Measurements from ENCODE around the gene LMF1. TPM values are rescaled to one million over a fixed set of nuclear protein-coding genes. Genes with fewer than 3 reads are reported as not detected.
A peak's percentile ranks its signal among the peaks of the same experiment; 100 is the strongest.

LMF1 gene
- total RNA-seq, 1 donor from 2014 or later: 26.2 TPM

- no peaks in the 10 kb centered on the region for H3K36me3 Mint-ChIP-seq (ENCODE audit: insufficient read depth)
- no peaks in the 10 kb centered on the region for H3K4me1 Mint-ChIP-seq (ENCODE audit: low read depth)
- DNase-seq (ENCODE audit: low spot score, unreplicated experiment): no peak
- no peak overlapping the region for H3K4me3 Mint-ChIP-seq (ENCODE audit: low read depth)
- peaks cover 5% of the 10 kb centered on the region for H3K9me3 Mint-ChIP-seq (ENCODE audit: low read depth)
- no peak overlapping the region for H3K27ac Mint-ChIP-seq
- H3K27me3 Mint-ChIP-seq: peaks cover 3% of the 10 kb centered on the region
- TF ChIP-seq CTCF (IDR thresholded peaks at IDR 0.05; ENCODE audit: unreplicated experiment): no peak
Observed at GRCh38 chr16:832652-833336, 138.0 kb downstream of the LMF1 start.

- no peak for TF ChIP-seq CTCF (IDR thresholded peaks at IDR 0.05; ENCODE audit: unreplicated experiment)
- no peak overlapping the region for H3K27ac Mint-ChIP-seq
- peaks cover 5% of the 10 kb centered on the region for H3K9me3 Mint-ChIP-seq (ENCODE audit: low read depth)
- no peak for DNase-seq (ENCODE audit: low spot score, unreplicated experiment)
- H3K4me3 Mint-ChIP-seq (ENCODE audit: low read depth): no peak overlapping the region
- peaks cover 3% of the 10 kb centered on the region for H3K27me3 Mint-ChIP-seq
- H3K4me1 Mint-ChIP-seq (ENCODE audit: low read depth): no peaks in the 10 kb centered on the region
- no peaks in the 10 kb centered on the region for H3K36me3 Mint-ChIP-seq (ENCODE audit: insufficient read depth)
Observed at GRCh38 chr16:831571-832413, 139.0 kb downstream of the LMF1 start.

- H3K4me1 Mint-ChIP-seq (ENCODE audit: low read depth): no peaks in the 10 kb centered on the region
- peaks cover 4% of the 10 kb centered on the region for H3K27me3 Mint-ChIP-seq
- no peak for DNase-seq (ENCODE audit: low spot score, unreplicated experiment)
- no peak overlapping the region for H3K27ac Mint-ChIP-seq
- no peak for TF ChIP-seq CTCF (IDR thresholded peaks at IDR 0.05; ENCODE audit: unreplicated experiment)
- H3K9me3 Mint-ChIP-seq (ENCODE audit: low read depth): no peaks in the 10 kb centered on the region
- H3K4me3 Mint-ChIP-seq (ENCODE audit: low read depth): no peak overlapping the region
- no peaks in the 10 kb centered on the region for H3K36me3 Mint-ChIP-seq (ENCODE audit: insufficient read depth)
Observed at GRCh38 chr16:830871-831570, 139.8 kb downstream of the LMF1 start.

GRCh38 chr16:830107-830870, 140.5 kb downstream of the LMF1 start:
- peak overlapping the region; percentile 31 for H3K27ac Mint-ChIP-seq

More at GRCh38 chr16:830107-830870, 140.5 kb downstream of the LMF1 start:
- no peaks in the 10 kb centered on the region for H3K9me3 Mint-ChIP-seq (ENCODE audit: low read depth)
- H3K36me3 Mint-ChIP-seq (ENCODE audit: insufficient read depth): no peaks in the 10 kb centered on the region
- H3K4me1 Mint-ChIP-seq (ENCODE audit: low read depth): no peaks in the 10 kb centered on the region
- H3K27me3 Mint-ChIP-seq: peaks cover 10% of the 10 kb centered on the region
- no peak for DNase-seq (ENCODE audit: low spot score, unreplicated experiment)
- H3K4me3 Mint-ChIP-seq (ENCODE audit: low read depth): no peak overlapping the region
- no peak for TF ChIP-seq CTCF (IDR thresholded peaks at IDR 0.05; ENCODE audit: unreplicated experiment)

Measured in progenitor cell of endocrine pancreas (in vitro differentiated cells).